ENCODE results near the gene MFGE8.
"Not testable (repeated sequence)": the region's sequence is repeated elsewhere in the genome, so short reads cannot be mapped to it uniquely, and the experiment has no call there.

The MFGE8 gene, protein sequence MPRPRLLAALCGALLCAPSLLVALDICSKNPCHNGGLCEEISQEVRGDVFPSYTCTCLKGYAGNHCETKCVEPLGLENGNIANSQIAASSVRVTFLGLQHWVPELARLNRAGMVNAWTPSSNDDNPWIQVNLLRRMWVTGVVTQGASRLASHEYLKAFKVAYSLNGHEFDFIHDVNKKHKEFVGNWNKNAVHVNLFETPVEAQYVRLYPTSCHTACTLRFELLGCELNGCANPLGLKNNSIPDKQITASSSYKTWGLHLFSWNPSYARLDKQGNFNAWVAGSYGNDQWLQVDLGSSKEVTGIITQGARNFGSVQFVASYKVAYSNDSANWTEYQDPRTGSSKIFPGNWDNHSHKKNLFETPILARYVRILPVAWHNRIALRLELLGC

DNA sequence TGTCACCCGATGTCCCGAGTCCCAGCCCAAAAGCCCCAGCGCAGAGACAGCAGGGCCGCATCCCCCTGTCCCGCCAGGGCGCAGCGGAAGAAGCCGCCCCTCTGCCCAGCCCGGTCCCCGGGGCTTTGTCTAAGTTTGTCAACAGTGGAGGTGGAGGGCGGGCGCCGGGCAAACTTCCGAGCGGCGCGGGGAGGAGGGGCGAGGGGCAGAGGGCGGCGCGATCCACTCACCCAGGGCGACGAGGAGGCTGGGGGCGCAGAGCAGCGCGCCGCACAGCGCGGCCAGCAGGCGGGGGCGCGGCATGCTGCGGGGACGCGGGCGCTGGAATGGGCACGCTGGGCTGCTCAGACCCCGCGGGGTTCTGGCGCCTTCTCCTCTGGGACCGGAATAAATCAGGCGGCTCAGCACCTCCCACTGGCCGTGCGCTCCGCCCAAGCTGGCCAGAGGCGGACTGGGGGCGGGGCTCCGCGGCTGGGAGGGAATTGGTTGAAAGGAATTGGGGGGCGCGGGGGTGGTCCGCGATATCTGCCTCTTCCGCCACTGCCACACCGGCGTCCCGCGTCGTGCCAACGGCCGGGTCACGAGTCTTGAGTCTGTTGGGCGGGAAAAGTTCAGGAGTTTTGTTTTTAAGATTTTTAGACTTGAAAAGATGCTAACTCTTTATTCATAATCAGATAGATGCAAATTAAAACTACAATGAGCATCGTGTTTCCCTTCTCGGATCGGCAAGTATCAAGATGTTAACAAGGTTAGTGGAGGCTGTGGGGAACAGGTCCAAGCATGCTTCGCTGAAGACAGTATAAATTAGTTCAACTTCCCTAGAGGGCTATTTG, at the start of gene MFGE8:
MFGE8 (minus strand) TSS at position 363 of the 833 bp plus-strand sequence; CDS start at position 303, 60 bp downstream.
- no peak for DNase-seq

DNA sequence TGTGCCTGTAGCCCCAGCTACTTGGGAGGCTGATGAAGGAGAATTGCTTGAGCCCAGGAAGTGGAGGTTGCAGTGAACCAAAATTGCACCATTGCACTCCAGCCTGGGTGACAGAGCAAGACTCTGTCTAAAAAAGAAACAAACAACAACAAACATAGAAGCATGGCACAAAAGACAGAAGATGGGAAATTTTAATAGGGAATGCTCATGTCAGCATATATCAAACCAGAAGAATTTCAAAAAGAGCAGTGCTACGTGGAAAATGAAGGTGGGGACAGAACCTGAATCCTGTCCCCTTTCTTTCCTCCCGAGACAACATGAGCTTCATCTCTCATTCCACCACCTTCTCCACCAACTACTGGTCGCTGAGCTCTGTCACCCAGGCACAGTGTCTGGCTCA, 46.3 kb upstream of the MFGE8 start:
- no peak for DNase-seq

DNA sequence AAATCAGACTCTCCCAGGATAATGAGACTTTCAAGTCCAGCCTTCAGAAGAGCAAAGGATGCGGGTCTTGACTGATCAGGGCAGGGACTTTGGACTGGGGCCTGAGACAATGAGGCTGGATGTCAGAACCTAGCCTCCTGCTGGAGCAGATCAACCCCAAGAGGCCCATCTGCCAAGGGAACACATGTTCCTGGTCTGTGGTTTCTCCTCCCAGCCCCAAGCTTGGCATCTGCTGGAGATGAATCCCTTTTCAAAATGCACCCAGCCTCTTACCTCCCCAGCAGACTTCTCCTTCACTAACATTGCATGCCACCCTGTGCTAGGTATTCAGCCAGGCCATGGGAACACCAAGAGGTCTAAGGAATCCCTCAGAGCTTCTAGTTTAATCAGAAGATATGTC, 43.7 kb upstream of the MFGE8 start:
- DNase-seq, result no peak

DNA sequence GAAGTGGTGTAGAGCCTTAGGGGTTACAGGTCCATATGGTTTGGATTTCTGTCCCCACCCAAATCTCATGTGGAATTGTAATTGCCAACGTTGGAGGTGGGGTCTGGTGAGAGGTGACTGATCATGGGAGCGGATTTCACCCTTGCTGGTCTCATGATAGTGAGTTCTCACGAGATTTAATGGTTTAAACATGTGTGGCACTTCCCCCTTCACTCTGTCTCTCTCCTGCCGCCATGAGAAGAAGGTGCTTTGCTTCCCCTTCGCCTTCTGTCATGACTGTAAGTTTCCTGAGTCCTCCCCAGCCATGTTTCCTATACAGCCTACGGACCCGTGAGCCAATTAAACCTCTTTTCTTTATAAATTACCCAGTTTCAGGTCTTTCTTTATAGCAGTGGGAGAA, 43.1 kb upstream of the MFGE8 start:
- no peak for DNase-seq

DNA sequence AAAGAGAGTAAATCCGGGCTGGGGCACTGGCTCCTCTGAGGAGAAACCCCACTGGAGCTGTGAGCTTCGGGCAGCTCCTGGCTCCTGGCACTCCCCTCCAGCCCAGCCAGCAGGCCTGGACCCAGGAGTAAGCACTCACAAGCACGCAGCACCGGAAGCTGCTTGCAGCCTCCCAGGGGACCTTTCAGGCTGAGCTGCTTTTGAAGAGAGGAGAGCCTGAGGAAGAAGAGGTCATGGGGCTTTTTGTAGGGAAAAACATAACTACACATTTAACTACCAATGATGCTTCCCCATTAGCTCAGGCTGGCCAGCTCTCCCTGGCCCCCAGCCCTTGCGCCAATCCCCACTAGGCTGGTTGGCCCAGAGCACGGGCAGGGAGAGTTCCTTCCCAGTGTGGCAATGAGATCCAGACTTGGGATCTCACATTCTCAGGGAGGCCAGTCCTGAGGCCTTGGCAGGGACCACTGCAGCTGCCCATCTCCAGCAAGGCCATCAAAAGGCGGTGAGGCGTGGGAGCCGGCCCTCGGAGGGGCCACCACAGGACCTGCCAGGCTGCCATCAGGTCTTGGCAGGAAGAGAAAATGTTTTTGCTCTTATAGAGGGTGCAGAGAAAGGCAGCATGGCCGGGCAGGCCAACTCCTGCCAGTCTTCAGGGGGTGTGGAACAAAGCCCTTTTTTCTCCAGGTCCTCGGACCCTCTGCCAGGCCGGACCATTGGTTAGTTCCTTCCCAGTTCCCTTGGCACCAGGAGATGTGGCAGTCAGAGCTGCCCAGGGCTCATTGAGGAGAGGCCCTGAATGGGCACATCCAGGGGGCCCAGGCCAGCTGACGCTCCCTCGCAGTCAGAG, 41.5 kb upstream of the MFGE8 start:
- DNase-seq, result no peak

DNA sequence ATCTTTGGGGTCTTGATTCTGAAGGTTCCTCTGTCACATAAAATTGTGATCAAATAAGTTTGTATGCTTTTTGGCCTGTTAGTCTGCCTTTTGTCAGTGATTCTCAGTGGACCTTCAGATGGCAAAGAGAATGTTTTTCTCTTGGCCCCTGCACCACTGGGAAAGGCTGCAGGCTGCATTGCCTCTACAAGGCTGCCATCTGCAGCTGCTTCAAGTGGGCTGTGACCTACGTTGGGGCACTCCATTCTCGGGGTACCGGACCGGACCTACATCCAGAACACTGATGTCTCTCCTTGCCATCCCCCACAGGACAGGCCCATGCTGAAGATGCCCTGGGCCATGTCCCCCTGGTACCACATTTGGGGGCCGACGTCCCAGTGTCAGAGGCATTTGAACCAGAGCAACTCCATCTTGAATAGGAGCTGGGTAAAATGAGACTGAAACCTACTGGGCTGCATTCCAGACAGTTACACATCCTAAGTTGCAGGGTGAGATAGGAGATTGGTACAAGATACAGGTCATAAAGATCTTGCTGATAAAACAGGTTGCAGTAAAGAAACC, 37.5 kb upstream of the MFGE8 start:
- no peak for DNase-seq

DNA sequence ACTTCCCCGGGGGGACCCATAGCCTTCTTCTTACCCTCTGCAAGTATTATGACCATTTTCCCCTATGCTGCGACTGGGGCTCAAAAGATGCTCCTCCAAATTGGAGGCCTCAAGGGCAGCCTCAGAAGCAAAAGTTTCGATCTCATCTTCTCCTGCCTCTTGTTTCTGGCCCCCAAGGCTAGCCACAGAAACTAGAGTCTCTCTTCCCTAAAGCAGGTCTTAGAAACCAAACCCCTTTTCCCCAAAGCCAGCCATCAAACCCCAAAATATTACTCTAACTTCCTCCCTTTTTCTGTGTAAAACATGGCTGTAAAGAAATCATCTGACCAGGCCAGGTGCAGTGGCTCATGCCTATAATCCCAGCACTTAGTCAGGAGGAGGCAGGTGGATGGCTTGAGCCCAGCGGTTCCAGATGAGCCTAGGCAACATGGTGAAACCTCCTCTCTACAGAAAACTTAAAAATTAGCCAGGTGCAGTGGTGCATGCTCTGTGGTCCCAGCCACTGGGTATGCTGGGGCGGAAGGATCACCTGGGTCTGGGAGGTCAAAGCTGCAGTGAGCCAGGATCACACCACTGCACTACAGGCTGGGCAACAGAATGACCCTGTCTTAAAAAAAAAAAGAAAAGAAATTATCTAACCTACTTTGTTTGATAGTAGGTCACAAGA, 36.7 kb upstream of the MFGE8 start:
- DNase-seq, result no peak

DNA sequence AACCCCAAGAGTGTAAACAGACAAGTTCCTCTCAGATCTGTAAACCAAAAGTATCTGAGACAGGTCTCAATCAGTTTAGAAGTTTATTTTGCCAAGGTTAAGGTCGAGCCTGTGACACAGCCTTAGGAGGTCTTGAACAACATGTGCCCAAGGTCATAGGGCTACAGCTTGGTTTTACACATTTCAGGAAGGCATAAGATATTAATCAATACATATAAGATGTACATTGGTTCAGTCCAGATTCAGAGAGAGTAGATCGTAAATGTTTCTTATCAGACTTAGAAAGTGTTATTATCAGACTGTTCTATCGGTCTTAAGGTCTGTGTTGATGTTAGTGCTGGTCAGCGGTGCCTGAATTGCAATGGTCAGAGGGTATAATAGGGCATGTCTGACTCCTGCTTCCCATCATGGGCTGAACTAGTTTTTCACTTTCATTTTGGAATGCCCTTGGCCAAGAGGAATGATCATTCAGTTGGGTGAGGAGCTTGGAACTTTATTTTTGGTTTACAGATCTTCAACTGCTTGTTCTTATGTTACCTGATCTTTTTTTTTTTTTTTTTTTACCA, 27.0 kb upstream of the MFGE8 start:
- no peak for DNase-seq

DNA sequence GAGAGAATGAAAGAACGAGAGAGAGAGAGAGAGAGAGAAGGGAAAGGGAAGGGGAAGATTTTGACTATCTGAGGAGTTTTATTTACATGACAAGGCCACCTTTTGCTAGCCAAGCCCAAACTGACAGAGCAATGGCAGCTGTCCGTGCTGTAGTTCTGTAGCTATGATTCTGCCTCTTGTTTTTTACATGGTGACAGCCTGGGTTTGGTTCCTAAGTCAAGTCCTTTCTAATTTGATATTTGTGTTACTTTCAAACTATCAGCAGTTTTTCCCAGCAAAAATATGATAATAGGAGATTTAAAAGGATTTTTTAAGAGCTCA, 26.3 kb upstream of the MFGE8 start:
- no peak for DNase-seq

DNA sequence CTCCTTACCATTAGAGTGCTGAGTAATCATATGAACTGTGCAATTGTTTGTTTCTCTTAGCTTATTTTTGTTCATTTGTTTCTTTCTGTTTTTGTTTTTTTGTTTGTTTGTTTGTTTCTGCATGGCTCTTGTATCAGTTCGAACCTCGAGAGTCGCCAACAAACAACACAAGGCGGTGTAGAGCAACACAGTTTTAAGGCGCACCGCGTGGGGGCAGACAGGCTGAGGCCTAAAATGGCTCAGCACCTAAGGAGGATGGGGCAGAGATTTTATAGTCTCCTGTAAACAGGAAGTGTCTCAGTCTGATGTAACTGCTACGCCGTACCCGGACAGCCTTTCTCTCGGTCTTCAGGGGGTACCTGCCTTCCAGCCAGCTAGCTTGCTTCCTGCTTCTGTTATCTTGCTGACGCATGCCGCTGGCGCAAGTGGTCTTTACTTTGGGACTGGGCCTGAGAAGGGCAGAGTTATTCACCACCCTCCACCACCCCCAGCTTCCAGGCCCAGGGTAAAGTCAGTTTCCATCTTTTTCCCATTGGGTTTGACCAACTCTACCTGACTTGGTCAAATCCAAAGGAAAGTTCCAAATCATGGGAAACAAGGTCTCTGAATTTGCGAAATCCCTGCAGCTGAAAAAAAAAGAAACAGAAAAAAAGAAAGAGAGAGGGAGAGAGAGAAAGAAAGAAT, 25.8 kb upstream of the MFGE8 start:
- no peak for DNase-seq

DNA sequence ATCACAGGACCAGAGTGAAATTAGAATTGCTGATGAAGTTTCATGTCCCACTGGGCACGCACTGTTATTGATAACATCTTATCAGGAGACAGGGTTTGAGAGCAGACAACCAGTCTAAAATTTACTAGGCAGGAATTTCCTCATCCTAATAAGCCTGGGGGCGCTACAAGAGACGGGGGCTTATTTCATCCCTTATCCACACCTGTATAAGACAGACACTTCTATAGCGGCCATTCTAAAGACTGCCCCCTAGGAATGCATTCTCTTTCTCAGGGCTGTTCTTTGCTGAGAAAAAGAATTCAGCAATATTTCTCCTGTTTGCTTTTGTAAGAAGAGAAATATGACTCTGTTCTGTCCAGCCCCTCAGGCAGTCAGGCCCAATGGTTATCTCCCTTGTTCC, 21.3 kb upstream of the MFGE8 start:
- DNase-seq, result not testable (repeated sequence)

DNA sequence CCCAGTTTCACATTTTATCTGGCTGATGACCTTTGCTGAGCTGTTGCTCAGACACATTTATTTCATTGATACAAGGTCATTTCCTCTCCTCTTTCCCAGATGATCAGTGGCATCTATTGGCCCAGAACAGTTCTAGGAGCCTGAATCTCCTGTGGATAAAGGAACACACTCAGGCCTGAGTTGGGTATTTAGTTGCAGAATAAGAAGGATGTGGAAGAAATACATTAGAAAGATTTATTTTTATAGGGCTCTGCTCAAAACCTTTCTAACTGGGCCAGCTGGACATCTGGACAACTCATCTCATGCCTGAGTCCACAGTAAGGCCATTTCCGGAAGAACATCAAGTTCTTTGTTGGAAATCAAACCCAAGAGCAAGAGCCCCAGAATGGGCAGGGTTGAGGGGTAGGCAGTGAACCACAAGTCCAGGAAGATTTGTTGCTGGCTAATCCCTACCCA, 19.7 kb upstream of the MFGE8 start:
- no peak for DNase-seq

DNA sequence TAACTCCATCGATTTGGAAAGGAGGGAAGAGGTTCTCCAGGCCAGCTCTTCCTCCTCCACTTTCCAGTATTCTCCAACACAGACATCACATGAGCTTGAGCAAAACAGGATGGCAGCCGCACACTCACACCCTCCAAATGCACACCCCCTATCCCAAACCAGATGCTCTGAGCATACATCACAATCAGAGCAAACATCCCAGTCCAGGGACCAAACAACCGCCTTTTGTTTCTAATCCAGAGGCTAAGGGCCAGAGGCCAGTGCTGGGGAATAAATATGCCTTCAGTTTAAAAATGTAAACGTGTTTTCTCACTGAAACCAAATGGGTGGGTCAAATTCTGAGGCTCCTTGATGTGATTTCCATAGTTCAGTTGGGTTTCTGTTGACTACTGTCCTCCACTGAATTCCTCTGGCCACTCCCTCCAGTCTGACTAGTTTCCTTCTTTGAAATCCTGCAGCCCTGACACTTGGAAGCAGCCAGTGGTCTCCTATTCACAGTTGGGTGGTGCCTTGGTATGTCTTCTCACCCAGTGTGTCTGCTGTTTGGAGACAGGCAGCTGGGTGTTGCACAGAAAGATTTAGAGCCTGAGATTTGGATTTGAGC, 19.2 kb upstream of the MFGE8 start:
- no peak for DNase-seq

DNA sequence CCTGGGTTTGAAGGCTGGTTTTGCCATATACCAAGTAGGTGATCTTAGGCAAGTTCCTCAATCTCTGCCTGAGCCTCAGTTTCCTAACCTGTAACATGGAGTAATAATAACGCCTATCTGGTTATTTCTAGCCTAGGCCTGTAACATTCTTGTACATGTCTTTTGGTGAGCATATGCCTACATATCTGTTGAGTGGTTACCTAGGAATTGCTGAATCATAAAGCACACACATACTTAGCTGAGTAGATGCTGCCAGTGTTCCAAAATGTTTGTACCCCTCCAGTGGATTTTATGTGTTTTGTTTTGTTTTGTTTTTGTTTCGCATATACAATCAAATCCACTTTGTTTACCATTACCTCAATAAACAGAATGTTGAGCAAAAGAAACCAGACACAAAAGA, 17.4 kb upstream of the MFGE8 start:
- DNase-seq, result no peak

DNA sequence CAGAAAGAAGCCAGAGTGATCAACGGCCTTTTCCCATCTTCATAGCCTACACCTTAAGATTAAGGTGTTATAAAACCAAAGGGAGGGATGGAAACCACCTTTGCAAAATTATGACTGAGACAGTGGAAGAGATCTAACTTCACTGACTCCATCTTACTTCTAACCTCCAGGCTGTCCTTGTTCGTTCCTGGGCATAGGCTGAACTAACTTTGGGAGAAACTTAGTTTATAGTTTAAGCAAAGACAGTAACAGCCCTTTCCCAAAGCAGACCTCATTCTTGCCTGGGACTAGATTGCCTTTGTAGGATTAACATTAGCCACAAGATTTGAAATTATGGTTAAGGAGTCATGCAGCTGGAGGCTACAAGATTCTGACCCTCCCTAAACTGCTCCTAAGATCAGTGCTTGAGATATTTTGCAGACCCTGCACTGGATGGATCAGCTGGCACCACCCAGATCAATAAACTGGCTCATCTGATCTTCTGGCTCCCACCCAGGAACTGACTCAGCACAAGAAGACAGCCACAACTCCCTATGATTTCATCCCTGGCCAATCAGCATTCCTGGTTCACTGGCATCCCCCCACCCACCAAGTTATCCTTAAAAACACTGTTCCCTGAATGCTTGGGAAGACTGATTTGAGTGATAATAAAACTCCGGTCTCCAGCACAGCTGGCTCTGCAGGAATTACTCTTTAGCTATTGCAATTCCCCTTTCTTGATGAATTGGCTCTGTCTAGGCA, 16.3 kb upstream of the MFGE8 start:
- DNase-seq, result not testable (repeated sequence)

DNA sequence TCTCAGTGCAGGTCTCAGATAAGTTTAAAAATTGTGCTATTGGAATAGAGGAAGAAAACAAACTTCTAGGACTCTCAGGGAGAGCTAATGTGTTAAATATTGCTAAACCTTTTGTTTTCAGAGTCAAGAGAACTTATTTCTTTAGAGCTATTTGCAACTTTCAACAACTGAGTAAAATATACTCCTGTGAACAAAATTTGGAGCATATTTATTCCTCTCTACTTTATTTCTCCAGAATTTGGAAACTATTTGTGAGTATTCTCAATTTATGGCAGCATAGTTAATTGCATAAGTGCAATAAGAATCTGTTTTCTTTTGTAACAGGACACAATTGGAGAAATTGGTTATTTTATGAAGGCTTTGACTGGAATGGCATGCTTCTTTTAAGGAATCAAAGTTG, 15.0 kb upstream of the MFGE8 start:
- DNase-seq, result not testable (repeated sequence)

DNA sequence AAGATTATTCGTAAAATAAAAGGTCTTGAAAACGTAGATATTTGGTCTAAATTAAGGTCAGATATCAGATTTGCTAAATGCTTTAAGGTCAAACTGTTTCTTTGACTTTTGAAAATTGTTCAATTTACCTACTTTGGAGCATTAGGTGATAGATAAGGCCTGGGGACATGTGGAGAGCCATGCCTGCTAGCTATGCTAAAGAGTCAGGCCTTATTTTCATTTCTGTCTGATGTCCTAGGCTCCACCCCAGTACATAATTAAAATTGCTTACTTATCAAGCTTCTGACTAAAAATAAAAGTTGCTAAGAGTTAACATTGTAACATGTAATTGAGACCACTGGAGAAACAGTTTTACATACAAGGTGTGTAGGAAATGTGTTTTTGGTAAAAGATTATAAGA, 12.5 kb upstream of the MFGE8 start:
- not testable (repeated sequence) for DNase-seq

DNA sequence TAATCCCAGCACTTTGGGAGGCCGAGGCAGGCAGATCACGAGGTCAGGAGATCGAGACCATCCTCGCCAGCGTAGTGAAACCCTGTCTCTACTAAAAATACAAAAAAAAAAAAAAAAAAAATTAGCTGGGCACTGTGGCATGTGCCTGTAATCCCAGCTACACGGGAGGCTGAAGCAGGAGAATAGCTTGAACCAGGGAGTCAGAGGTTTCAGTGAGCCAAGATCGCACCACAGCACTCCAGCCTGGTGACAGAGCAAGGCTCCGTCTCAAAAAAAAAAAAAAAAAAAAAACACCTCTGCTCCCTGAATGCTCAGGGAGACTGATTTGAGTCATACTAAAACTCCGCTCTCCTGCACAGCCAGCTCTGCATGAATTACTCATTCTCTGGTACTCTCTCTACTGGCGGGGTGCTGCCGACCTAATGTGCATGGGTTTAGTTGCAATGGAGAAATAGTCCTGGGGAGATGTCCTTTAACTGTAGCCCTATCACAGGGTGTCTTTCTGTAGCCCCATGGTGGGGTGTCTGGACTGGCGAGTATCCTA, 7.8 kb upstream of the MFGE8 start:
- DNase-seq, result not testable (repeated sequence)

DNA sequence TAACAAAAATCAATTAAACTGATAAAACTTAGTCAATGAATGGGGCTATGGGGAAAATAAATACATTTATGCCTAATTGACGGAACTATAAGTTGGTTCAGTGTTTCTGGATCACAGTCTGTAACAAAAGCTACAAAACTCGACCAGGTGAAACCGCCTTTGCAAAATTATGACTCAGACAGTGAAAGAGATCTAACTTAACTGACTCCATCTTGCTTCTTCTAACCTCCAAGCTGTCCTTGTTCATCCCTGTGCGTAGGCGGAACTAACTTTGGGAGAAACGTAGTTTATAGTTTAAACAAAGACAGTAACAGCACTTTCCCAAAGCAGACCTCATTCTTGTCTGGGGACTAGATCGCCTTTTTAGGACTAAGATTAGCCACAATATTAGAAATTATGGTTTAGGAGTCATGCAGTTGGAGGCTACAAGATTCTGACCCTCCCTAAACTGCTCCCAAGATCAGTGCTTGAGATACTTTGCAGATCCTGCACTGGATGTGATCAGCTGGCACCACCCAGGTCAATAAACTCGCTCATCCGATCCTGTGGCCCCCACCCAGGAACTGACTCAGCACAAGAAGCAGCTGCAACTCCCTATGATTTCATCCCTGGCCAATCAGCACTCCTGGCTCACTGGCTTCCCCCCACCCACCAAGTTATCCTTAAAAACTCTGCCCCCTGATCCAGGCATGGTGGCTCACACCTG, 7.2 kb upstream of the MFGE8 start:
- peak in 1 of 2 experiments; percentile 2 for DNase-seq

Measured in SHP77 (cell line).